Measurements from ENCODE around the gene BICD2. TPM values are rescaled to one million over a fixed set of nuclear protein-coding genes. Genes with fewer than 3 reads are reported as not detected.

The BICD2 gene
- total RNA-seq, 2 experiments from 2014 or later = 16.5 to 17.2 TPM

DNA sequence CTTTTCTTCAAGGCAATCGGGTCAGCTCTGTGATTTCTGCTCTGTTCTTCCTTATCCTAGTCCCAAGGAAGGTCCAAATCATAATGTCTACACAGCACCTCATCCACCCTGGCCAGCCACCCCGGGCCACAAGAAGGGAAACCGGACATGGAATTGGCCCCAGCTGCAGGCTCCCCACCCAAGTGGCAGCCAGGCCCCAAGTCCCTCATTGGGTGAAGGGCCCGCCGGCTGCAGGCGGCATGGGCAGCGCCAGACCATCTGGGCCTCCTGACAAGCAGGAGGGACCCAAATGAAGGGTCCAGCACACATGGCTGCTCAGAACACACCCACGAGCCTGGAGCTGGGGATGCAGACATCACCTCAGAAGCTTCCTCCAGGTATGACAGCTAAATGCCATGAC, 33.7 kb downstream of the BICD2 start:
- CTCF ChIA-PET = no interaction called here

DNA sequence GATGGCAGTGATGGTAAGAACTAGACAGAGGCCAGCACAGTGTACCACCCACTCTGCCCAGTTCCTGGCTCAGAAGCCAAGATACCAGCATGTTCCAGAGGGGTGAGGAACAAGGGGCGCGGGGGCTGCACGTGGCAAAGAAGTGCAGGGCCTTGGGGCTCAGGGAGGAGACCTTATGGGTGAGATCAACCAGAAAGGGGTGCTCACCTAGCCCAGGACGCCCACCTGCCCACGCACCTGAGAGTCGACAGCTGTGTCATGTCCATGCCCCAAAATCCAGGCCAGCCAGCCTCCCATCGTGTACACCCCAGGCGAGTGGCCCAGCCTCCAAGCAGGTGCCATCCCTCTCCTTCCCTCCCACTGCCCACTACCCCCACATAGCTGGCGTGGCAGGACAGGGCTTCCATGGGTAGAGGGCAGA, 34.9 kb downstream of the BICD2 start:
- no peaks in the 10 kb centered on the region for H3K9me3 Mint-ChIP-seq
- intact Hi-C loops (cut with micrococcal nuclease) = no loop called here
- H3K36me3 Mint-ChIP-seq = peaks cover 4% of the 10 kb centered on the region
- ChIA-PET CTCF (interaction anchor here (2.4 kb wide), 1 partner anchor 12 kb away, joined by 7 read pairs; no protein-coding TSS in a partner anchor), POLR2A (no interaction called here)
- H3K4me3 Mint-ChIP-seq = no peak overlapping the region
- H3K27ac Mint-ChIP-seq = no peak overlapping the region
- H3K4me1 Mint-ChIP-seq (ENCODE audit: low read depth) = peaks cover 6% of the 10 kb centered on the region
- no peak for DNase-seq
- no peaks in the 10 kb centered on the region for H3K27me3 Mint-ChIP-seq

More for the DNA sequence above, 33.7 kb downstream of the BICD2 start:
- Mint-ChIP-seq H3K27me3 (no peaks in the 10 kb centered on the region), H3K4me3 (no peak overlapping the region), H3K27ac (no peak overlapping the region), H3K4me1 (ENCODE audit: low read depth) (peaks cover 13% of the 10 kb centered on the region), H3K9me3 (no peaks in the 10 kb centered on the region), H3K36me3 (peaks cover 4% of the 10 kb centered on the region)
- no peak for DNase-seq
- POLR2A ChIA-PET = no interaction called here
- intact Hi-C loops (cut with micrococcal nuclease) = no loop called here

DNA sequence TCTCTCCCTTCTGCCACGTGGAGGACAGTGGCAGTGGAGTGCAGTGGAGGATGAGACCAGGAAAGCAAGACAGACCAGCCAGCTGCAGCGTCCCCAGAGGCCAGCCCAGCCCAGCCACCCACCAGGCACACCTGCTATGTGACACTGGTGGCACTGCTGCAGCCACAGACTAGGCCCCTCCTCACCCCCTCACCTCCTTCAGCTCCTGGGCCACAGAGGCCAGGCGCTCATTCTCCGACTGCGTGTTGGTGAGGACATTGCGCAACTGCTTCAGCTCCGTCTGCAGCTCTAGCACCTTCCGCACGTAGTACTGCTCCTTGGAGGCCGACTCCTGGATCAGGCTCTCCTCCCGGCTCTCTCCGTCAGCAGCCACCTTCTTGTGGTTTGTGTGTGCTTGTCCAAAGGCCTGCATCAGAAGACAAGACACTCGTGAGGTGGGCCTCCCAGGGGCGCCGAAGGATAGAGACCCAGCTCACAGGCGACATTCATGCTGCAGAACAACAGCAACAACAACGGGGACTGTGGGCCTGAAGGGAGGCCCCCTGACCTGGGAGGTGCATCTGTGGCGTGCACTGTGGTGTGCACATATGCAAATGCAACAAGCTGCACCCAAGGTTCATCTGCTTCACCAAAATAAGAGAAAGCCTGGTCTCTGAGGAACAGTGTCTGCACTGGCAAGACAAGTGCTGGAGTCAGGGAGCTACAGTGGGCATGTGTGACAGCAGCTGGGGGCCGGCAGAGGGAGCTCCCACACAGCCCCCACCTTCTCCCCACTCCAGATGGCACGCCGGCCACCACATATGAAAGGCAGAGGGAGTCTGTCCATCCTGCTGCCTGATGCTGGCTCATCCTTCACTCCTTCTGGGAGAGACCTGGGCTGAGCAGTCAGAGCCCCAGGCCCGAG, 35.5 kb downstream of the BICD2 start:
- Mint-ChIP-seq H3K27ac (no peak overlapping the region), H3K4me1 (ENCODE audit: low read depth) (peaks cover 6% of the 10 kb centered on the region), H3K9me3 (no peaks in the 10 kb centered on the region), H3K27me3 (no peaks in the 10 kb centered on the region), H3K4me3 (no peak overlapping the region), H3K36me3 (peaks cover 4% of the 10 kb centered on the region)
- ChIA-PET CTCF (interaction anchor here (2.4 kb wide), 1 partner anchor 11 kb away, joined by 7 read pairs; no protein-coding TSS in a partner anchor), POLR2A (no interaction called here)
- no peak for DNase-seq
- intact Hi-C loops (cut with micrococcal nuclease) = no loop called here

DNA sequence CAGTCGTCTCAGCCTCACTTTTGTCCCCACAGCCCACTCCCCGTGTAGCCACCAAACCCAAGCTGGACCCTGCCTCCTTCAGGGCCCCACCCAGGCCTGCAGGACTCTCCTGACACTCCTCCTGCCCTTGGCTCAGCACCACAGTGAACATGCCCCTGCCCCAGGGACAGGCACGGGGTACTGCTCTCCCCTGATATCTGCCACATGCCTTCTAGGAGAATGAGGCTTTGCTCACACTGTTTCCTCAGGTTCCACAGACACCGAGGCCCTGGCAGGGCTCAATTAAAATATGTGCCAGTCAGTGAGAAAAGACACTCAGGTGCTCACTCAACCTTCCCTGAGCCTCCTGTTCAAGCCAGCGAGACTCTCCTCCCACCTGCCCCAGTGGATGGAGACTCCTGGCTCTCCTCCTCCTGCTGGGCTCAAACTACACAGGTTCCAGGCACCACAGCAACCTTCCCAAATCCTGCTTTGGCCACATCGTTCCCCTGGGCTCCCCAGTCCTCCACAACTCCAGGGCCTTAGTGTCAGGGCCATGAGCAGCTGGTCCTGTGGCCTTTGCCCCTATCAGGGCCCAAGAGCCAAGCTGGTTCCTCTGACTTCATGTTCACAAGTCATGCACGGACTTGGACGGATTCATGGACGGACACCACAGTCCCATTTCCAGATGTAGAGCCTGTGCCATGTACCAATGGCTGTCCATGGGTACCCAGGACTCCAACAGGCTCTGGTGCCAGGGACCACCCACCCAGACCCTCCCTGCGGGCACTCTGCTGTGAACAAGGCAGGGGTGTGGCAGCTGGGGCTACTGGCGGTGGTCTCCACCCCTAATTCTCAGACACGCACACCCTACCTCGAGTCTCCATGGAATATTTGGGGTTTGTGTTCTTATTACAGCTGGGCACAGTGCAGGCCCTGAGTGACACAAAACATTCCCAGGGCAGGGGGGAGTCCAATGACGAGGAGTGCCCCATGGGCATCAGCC, 36.6 kb downstream of the BICD2 start:
- H3K27me3 Mint-ChIP-seq = no peaks in the 10 kb centered on the region
- H3K4me1 Mint-ChIP-seq (ENCODE audit: low read depth) = peaks cover 6% of the 10 kb centered on the region
- intact Hi-C loops (cut with micrococcal nuclease) = no loop called here
- H3K9me3 Mint-ChIP-seq = no peaks in the 10 kb centered on the region
- H3K4me3 Mint-ChIP-seq = no peak overlapping the region
- no peak overlapping the region for H3K27ac Mint-ChIP-seq
- peaks cover 4% of the 10 kb centered on the region for H3K36me3 Mint-ChIP-seq
- DNase-seq = no peak
- POLR2A ChIA-PET = no interaction called here
- CTCF ChIA-PET = interaction anchor here (1.6 to 2.4 kb wide), 2 partner anchors 10 kb away, joined by 7 to 9 read pairs; no protein-coding TSS in a partner anchor

DNA sequence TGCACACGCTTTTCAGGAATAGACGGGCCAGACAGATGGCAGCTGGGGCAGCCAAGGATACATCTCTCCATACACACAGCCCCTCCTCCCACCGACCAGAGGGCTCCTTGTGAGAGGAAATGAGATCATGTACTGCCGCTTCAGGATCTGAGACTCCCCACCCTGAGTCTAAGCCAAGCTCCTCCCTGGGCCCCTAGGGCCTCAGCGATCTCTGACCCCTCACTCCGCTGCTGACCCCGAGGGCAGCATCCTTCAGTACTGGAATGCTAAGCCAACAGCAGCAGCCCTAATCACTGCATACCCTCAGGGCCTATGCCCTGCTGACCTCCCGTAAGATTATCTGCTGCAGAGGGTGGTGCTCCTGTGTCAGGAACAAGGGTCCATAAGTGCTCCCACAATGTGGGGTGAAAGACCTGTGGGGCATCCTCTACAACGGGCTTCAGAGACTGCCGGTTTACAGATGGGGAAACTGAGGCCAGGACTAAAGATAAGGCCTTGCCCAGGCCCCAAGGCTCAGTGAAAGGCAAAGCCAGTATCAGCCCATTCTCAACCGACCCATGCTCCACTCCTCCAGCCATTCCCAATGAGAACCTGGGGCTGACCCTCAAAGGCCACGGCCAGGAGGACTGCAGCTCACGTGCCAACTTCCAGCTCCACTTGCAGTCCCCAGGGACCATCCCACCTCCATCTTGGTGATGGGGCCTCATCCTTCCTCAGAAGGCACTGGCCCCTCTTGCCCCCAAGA, 37.5 kb downstream of the BICD2 start:
- intact Hi-C loops (cut with micrococcal nuclease) = no loop called here
- DNase-seq = no peak
- ChIA-PET POLR2A (no interaction called here), CTCF (interaction anchor here (1.3 to 1.6 kb wide), 2 partner anchors 9 to 64 kb away, joined by 3 to 9 read pairs; no protein-coding TSS in a partner anchor)
- Mint-ChIP-seq H3K9me3 (no peaks in the 10 kb centered on the region), H3K4me3 (no peak overlapping the region), H3K4me1 (ENCODE audit: low read depth) (peaks cover 4% of the 10 kb centered on the region), H3K27me3 (no peaks in the 10 kb centered on the region), H3K27ac (no peak overlapping the region), H3K36me3 (peaks cover 5% of the 10 kb centered on the region)

DNA sequence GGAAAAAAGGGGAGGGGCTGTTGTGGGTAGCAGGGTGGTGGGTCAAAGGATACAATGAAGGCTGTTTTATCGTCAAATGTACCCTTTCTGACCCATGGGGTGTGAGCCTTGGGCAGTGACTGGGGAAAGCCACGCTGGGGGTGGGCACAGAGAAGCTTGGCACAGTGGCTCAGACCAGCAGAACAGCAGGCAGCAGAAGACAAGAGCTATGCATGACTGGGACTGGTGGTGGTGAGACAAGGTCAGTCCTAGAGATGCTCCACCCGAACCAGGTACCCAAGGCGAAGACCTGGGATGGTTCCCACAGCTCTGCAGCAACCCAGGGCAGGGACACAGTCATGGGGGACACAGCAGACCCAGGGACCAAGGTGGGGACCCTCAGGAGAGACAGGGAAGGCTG, 38.3 kb downstream of the BICD2 start:
- Mint-ChIP-seq H3K9me3 (no peaks in the 10 kb centered on the region), H3K4me1 (ENCODE audit: low read depth) (no peaks in the 10 kb centered on the region), H3K27me3 (no peaks in the 10 kb centered on the region), H3K4me3 (no peak overlapping the region), H3K36me3 (peaks cover 6% of the 10 kb centered on the region), H3K27ac (no peak overlapping the region)
- DNase-seq = no peak
- ChIA-PET CTCF (interaction anchor here (1.3 to 1.6 kb wide), 2 partner anchors 9 to 65 kb away, joined by 3 to 9 read pairs; no protein-coding TSS in a partner anchor), POLR2A (no interaction called here)
- intact Hi-C loops (cut with micrococcal nuclease) = no loop called here

DNA sequence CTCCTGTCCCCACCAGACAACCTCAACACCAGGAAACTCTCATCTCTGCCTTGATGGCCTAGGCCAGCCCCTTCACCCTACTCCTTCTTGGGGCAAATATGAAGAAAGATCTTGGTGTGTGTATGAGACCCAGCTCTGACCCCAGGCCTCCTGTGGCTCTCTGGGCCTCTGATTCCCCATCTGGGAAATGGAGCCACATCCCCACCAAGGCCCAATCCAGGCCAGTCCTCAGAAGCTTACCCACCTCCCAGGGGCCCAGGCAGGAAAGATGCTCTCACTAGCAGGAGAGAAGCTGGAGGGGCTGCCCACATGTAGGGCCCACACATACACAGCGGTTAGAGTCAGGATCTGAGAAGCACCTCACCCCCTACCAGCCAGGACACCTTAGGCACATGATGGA, 38.9 kb downstream of the BICD2 start:
- no peaks in the 10 kb centered on the region for H3K9me3 Mint-ChIP-seq
- no peaks in the 10 kb centered on the region for H3K27me3 Mint-ChIP-seq
- H3K27ac Mint-ChIP-seq = no peak overlapping the region
- POLR2A ChIA-PET = no interaction called here
- no peak for DNase-seq
- no peak overlapping the region for H3K4me3 Mint-ChIP-seq
- H3K4me1 Mint-ChIP-seq (ENCODE audit: low read depth) = no peaks in the 10 kb centered on the region
- H3K36me3 Mint-ChIP-seq = peaks cover 6% of the 10 kb centered on the region
- intact Hi-C loops (cut with micrococcal nuclease) = no loop called here
- CTCF ChIA-PET = interaction anchor here (1.3 to 1.6 kb wide), 2 partner anchors 8 to 65 kb away, joined by 3 to 9 read pairs; no protein-coding TSS in a partner anchor

DNA sequence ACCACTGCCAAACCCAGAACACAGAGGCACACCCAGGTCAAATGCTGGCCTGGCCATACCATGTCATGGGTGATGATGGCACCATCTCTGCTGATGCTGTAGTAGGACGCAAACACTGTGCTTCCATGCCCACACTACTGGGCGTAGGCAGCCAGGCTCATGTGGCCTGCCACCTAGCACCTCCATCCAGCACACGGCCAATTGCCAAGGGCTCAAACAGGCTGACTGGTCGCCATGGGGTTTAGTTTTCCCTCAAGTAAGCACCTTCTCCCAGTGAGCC, 39.4 kb downstream of the BICD2 start:
- intact Hi-C loops (cut with micrococcal nuclease) = no loop called here
- Mint-ChIP-seq H3K36me3 (peaks cover 11% of the 10 kb centered on the region), H3K27me3 (no peaks in the 10 kb centered on the region), H3K4me3 (no peak overlapping the region), H3K27ac (no peak overlapping the region), H3K9me3 (no peaks in the 10 kb centered on the region), H3K4me1 (ENCODE audit: low read depth) (no peaks in the 10 kb centered on the region)
- DNase-seq = no peak
- CTCF ChIA-PET = no interaction called here
- POLR2A ChIA-PET = no interaction called here

DNA sequence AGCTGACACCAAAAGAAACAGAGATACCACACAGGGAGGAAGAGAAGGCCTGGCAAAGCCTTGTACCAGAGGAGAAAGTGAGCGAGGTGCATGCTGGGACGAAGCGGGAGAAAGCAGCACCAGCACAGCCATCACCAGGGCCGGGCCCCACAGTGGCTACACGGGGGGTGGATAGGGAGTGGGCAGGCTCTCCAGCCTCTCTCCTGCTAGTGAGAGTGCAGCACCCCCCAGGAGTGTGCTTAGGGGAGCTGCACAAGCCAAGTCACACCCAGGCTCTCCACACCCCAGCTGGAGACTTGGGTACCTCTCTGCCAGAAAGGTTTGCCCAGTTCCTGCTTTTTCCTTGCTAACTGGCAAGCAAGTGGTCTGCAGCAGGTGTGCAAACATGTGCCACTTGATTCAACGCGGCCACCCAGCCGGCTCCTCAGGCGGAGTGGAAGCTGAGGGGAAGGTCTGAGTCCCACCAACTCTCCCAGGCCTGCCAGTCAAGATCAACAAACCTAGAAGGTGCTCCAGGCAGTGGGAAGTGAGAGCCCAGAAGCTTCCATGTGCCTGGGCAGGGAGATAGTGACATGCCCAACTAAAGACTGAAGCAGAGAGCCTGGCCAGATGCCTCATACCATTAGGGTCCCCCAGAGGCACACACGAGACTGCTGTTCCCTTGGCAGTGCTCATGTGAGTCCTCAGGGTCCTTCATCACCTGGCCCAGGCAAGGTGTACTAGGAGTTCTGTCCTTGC, 39.9 kb downstream of the BICD2 start:
- Mint-ChIP-seq H3K4me1 (ENCODE audit: low read depth) (no peaks in the 10 kb centered on the region), H3K36me3 (peaks cover 16% of the 10 kb centered on the region), H3K9me3 (no peaks in the 10 kb centered on the region), H3K27me3 (no peaks in the 10 kb centered on the region), H3K27ac (no peak overlapping the region), H3K4me3 (no peak overlapping the region)
- CTCF ChIA-PET = no interaction called here
- DNase-seq = no peak
- POLR2A ChIA-PET = no interaction called here
- intact Hi-C loops (cut with micrococcal nuclease) = no loop called here

DNA sequence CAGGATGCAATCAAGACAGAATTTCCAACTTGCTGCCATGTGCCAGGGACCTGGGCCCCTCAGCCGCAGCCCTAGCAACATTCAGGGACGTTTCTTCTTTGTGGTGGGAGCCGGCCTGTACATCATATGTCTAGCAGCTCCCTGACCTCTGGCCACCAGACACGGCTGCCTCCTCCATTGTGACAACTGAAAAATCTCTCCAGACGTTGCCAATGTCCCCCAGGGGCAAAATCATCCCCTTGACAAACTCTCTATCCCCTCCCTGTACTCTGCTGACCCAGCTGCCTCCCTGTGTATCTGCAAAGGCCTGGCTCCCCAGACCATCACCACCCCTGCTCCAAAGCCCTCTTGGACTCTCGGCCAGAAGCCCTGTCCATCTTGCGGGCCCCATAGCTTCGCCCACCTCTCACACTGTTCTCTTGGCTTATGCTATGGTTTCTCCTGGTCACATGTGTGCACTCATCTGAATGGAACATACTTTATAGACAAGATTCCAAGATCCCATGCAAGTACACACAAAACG, 40.8 kb downstream of the BICD2 start:
- no peaks in the 10 kb centered on the region for H3K27me3 Mint-ChIP-seq
- intact Hi-C loops (cut with micrococcal nuclease) = no loop called here
- H3K9me3 Mint-ChIP-seq = no peaks in the 10 kb centered on the region
- no peaks in the 10 kb centered on the region for H3K4me1 Mint-ChIP-seq (ENCODE audit: low read depth)
- H3K36me3 Mint-ChIP-seq = peaks cover 21% of the 10 kb centered on the region
- no peak overlapping the region for H3K4me3 Mint-ChIP-seq
- no peak for DNase-seq
- CTCF ChIA-PET = no interaction called here
- H3K27ac Mint-ChIP-seq = no peak overlapping the region
- POLR2A ChIA-PET = no interaction called here

DNA sequence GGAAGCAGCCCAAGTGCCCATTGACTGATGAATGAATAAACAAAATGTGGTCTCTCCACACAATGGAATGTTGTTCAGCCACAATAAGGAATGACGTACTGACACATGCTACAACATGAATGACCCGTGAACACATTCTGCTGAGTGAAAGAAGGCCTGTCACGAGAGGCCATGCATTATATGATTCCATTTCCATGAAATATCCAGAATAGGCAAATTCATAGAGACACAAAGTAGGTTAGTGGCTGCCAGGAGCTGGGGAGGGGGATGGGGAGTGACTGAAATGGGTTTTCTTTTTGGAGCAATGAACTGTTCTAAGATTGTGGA, 41.4 kb downstream of the BICD2 start:
- H3K9me3 Mint-ChIP-seq = no peaks in the 10 kb centered on the region
- DNase-seq = no peak
- H3K27me3 Mint-ChIP-seq = no peaks in the 10 kb centered on the region
- peaks cover 21% of the 10 kb centered on the region for H3K36me3 Mint-ChIP-seq
- H3K4me3 Mint-ChIP-seq = no peak overlapping the region
- no peaks in the 10 kb centered on the region for H3K4me1 Mint-ChIP-seq (ENCODE audit: low read depth)
- CTCF ChIA-PET = no interaction called here
- POLR2A ChIA-PET = no interaction called here
- H3K27ac Mint-ChIP-seq = no peak overlapping the region
- intact Hi-C loops (cut with micrococcal nuclease) = no loop called here
